GM19467 (cell line): ENCODE data around the gene USP14.

Source experiments
- ATAC-seq: cut with Tn5 transposase; IDR thresholded peaks from one replicate; pipeline ENCODE4 v1.9.1; 2021; ENCODE audit warnings: mild to moderate bottlenecking, moderate library complexity; ENCODE audit not compliant: unreplicated experiment

The USP14 gene

DNA sequence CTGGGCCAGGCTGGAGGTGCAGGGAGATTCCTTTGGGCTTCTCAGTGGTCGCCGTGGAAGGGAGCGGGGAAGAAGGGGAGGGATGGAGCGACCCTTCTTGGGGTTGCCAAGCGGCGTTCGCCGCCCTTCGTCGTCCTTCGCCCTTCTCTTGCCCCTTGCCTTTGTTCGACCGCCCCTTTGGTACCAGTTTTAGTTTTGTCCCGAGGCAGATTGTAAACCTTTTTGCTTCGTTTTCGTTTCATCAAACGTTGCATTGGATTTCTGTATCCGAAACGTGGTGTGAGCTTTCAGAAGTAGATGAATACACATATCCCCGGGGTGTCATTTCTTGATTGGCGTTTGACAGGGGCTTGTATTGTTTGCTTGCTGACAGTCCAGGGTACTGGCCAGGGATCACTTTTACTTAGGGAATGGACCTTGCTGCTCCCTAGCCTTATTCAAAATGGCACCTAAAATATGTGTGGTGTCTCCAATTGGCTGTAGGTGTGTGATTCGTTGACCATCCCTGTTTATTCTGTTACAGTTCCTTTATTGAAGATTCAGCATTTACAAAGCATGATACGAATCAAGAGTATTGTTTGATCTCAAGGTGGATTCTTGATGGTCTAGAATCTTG lies 788 bp downstream of the USP14 start:
- no peak for ATAC-seq

DNA sequence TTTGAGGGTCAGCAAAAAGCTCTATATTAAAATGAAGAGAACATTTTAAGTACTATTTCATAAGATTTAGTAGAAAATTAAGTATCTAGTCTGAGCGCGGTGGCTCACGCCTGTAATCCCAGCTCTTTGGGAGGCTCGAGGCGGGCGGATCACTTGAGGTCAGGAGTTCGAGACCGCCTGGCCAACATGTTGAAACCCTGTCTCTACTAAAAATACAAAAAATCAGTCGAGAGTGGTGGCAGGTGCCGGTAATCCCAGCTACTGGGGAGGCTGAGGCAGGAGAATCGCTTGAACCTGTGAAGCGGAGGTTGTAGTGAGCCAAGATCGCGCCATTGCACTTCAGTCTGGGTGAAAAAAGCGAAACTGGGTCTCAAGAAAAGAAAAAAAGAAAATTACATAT lies 1.6 kb downstream of the USP14 start:
- ATAC-seq: no peak

DNA sequence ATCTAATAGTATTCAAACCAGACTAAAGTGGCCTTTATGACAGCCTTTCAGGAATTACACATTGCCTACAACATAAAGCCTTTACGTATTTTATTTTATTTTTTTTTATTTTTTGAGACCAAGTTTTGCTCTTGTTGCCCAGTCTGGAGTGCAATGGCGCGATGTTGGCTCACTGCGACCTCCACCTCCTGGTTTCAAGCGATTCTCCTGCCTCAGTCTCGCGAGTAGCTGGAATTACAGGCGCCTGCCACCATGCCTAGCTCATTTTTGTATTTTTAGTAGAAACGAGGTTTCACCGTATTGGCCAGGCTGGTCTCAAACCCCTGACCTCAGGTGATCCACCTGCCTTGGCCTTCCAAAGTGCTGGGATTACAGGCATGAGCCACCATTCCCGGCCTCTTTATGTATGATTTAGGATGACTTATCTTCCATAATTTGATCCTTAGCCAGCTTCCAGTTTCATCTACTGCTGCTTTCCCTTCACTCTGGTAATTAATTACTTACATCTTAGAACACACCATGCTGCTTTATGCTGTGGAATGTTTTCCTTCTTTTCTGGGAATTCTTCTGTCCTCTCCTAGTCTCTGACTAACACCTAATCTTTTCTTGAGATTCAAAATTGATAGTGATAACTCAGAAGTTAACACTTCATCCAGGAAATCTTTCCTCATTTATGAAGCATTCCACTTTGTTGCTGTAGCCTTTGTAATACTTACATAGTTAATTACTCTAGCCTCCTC lies 2.6 kb downstream of the USP14 start:
- no peak for ATAC-seq

DNA sequence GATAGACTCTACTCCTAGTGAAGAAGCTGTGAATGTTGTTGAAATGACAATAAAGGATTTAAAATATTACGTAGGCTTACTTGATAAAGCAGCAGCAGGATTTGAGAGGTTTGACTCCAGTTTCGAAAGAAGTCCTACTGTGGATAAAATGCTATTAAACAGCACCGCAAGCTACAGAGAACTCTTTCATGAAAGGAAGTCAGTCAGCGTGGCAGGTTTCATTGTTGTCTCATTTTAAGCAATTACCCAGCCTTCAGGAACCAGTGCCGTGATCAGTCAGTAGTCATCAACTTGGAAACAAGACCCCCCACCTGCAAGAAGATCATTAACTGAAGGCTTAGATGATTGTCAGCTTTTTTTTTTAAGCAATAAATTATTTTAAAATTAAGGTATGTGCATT lies 14.0 kb downstream of the USP14 start:
- ATAC-seq: no peak

DNA sequence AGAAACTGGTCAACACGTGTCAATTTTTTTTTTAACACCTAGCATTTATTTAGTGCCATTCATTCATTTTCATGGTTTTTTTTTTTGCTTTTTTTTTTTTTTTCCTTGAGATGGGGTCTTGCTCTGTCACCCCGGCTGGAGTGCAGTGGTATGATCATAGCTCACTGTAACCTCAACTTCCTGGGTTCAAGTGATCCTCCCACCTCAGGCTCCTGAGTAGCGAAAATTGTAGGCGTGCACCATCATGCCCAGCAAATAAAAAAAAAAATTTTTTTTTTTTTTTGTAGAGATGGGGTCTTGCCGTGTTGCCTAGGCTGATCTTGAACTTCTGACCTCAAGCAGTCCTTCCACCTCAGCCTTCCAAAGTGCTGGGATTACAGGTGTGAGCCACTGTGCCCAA lies 21.1 kb downstream of the USP14 start:
- ATAC-seq: no peak

DNA sequence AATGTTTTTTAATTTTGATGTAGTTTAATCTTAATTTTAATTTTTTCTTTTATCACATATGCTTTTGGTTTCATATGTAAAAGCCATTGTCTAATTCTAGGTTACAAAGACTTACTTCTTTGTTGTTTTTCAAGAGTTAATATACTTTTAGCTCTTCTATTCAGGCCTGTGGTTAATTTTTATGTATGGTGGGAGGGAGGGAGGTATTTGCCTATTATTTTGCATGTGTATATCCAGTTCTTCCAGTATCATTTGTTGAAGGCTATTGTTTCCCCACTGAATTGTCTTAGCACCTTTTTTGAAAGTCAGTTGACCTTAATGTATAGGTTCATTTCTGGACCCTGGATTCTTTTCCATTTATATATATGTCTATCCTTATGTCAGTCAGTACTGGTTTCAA lies 23.4 kb downstream of the USP14 start:
- ATAC-seq: no peak

DNA sequence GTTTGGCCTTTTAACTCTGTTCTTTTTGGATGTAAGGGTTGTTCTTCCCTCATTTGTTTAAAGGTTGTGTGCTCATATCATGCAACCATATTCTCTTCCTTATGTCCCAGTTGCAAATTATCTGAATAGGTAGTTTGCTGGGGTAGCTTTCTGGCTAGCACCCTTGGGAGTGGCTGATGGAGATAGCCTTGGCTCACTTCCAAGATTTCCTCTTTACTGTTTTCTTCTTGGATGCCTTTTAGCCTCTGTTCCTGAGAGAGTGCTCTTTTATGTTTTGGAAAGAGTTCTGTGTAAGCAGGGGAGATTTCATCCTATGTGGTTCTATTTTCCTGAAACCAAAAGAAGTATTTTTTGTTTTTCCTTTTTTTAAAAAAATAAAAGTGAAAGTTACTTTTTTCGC lies 25.4 kb downstream of the USP14 start:
- ATAC-seq: no peak

DNA sequence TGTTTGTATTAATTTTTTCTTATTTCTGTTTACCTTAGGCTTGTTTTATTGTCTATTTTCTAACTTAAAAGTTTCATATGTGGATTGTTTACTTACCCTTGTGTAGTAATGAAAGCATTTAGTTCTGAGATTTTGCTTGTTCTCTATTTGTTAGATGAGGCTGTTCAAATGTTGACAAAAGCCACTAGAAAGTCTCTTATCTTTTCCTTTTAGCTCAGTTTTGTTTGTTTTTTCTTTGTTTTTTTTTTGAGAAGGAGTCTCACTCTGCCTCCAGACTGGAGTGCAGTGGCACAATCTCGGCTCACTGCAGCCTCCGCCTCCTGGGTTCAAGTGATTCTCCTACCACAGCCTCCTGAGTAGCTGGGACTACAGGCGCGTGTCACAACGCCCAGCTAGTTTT lies 30.9 kb downstream of the USP14 start:
- ATAC-seq: no peak

DNA sequence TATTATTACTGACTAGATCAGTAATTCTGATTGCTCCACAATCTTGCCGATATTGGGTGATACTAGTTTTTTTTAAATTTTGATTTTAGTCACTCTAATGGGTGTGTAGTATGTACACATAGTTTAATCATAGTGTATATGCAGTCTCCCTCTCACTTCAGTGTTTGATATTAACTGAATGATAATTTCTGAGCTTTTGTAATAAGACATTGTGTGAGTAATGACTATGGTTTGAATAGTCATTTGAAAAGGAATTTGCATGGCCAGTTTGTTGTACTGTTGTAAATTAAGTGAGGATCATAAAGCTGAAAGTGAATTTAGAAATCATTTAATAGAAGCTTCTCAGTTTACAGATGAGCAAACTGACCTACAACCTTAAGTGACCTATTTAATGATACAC lies 33.4 kb downstream of the USP14 start:
- ATAC-seq: no peak

DNA sequence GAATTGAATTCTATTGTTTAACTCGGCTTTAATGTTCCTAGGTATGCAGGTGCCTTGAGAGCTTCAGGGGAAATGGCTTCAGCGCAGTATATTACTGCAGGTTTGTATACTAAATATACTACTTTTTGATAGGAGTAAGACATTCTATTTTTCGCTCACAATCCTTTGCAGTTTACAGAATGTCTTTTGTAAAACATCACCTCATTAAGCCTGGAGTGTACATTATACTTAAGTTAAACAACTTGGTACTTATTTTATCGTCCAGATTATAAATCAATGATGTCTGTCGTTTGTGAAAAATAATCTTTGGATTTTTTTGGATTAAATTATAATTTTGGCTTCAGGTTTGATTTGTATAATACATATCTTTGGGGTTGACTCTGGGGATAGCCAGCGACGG lies 34.4 kb downstream of the USP14 start:
- ATAC-seq: no peak

DNA sequence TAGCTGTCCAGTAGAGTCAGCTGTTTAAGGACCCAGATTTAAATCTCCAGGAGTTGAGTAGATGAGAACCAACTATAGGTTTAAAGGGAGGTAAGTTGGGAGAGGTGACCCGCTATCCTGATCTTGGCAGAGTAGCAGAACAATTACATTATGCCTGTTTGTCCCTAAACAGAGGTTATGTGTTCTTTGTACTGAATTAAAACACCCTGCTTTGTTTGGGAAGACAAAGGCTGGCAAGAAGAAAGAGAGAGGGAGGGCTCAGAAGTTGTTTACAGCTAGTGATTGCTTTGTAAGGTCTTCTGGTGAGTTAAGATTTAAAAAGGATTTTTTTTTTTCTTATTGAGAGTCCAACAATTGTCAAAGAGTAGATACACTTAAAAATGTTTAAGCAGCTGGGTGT lies 37.3 kb downstream of the USP14 start:
- no peak for ATAC-seq

DNA sequence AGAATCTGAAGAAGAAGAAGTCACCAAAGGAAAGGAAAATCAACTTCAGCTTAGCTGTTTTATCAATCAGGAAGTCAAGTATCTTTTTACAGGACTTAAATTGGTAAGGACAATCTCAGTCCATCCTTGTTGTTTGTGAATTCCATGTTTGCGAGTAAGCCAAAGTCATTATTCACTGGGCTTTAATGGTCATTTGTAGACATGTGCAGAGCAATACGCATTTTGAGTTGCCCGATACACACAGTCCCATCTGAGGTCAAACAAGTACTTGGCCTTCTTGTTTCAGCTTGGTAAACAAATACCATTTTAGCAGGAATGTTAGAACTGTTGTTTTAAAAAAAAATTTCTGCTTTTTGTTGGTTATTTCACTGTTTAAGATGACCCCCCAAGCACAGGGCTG lies 40.9 kb downstream of the USP14 start:
- ATAC-seq: no peak

DNA sequence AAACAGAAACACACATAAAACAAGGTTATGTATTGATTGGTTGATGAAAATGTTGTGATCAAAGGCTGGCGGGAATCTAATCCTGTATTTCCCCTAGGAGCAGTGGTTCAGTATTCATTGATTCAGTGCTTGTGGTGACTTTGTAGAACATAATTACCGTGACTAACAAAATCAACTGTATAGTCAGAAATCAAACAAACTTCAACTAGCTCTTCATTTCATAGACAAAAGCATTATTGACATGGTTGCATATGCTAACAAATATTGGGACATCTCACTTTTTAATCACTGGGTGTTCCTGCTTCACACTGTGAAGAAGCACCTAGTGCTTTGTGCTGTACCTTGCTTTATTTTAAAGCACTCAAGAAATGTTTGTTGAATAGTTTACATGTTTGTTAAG lies 41.4 kb downstream of the USP14 start:
- no peak for ATAC-seq

DNA sequence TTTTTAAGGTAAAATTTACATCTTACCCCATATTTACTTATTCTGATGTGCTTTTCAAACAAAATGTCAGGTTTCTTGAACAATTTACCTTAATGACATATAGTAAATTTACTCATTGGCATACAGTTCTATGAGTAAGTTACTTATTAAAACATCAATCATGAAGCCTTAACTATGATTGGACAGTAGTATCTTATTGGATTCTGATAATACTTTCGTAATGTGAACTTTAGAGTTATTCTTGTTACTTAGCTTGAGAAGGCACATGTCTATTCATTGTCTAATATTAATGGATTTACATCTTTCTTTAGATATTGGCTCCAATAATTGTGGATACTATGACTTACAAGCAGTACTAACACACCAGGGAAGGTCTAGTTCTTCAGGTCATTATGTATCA lies 51.7 kb downstream of the USP14 start:
- ATAC-seq: no peak

DNA sequence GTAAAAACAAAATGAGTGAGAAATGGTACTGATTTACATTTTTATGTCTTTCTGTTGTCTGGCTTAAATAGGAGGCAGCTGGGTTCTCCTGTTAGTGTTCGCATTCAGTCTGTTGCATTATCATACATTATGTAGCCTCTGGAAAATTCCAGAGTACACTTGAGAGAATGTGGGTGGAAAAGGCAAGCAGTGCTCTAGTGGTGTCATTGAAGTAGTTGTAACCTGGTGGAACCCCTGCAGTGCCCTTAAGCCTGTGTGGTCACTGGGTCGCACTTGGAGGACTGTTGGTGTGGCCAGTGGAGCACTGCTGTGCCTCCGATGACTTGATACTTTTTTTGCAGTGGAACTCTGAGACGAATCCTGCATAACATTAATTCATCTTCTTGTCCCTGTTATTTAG lies 52.4 kb downstream of the USP14 start:
- no peak for ATAC-seq

DNA sequence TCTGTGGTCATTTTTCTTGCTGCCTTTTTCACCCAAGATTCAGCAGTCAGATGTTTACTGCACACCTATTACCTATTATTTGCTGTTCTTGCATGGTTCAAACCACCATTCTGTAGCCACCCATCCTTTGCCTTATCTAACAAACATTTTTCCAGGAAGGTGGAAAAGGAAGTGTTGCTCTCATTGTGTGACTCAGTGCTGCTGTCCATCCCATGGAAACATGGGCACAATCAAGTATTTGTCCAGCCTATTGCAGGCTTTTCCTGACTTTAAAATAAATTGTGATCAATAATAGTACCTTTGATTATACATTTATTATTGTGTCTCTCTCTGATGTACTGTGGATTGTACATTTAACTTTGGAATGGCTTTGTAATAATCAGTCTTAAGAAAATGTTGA lies 53.2 kb downstream of the USP14 start:
- ATAC-seq: no peak

DNA sequence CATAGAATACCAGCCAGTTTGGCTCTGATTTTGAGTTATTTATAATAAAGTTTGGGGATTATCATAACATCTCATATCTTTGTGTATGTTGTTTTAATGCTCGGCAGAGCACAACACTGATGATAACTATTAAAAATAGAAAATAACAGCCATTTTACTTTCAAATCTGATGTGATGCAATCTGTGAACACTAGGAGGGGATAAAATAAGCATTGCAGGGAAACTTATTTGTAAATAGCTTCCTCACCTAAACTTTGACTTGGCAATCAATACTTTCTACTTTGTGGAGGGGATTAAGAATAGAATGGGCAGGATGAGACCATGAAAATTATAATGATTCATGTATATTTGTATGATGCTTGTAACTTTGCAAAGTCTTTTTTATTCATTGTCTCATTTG lies 54.4 kb downstream of the USP14 start:
- ATAC-seq: no peak

DNA sequence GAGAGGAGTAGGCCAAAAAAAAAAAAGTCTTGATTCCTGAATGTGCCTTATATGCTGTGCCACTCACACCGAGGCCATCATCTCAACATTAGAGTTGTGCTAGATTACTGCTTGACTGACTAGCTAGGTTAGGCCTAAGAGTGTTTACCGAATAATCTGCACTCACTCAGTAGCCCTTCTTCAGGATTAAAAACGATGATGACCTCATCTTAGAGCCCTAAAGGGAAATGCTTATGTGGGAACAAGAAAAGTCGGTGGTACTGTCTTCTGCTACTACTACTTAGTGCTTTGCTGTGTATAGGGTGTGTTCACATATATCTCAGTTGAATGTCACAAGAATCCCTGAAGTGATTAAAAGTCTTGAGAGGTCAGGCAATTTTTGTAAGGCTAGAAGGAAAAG lies 55.1 kb downstream of the USP14 start:
- no peak for ATAC-seq

DNA sequence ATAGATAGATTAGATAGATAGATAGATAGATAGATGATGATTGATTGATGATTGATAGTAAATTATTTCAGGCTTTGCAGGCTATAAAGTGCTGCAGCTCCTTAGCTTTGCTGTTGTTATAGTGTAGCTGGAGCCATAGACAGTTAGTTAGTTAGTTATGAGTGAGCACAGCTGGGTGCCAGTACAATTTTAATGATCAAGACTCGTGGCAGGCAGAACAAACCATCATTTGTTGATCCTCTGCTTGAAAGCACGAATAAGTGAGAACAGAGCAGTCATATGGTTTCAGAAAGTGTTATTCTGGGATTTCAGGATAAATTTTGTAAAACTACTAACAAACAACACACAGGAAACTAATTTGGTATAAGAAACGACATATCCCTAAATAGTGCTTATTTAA lies 55.6 kb downstream of the USP14 start:
- no peak for ATAC-seq

DNA sequence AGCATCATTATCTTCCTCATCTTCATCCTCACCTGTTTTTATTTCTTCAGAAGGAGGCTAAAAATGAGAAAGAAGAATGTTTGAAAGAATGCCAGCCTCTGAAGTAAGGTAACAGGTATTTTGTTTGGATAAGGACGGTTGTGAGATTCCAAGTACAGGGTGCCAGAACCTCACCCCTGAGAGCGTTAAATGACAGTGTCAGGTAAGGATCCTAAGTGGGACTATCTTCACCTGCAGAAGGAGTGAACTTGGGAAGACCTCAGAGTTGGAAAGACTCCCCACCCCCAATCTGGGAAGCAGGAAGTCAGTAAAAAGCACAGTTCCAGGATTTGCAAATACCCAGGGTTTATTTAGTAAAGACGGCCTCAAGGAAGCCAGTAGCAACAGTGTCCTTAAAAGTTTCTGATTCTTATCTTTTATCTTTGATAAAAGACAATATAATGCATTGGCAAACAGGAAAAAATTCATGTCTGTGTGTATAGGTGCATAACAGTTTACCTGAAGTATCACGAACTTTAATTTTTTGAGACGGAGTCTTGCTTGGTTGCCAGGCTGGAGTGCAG lies 57.2 kb downstream of the USP14 start:
- ATAC-seq: no peak

DNA sequence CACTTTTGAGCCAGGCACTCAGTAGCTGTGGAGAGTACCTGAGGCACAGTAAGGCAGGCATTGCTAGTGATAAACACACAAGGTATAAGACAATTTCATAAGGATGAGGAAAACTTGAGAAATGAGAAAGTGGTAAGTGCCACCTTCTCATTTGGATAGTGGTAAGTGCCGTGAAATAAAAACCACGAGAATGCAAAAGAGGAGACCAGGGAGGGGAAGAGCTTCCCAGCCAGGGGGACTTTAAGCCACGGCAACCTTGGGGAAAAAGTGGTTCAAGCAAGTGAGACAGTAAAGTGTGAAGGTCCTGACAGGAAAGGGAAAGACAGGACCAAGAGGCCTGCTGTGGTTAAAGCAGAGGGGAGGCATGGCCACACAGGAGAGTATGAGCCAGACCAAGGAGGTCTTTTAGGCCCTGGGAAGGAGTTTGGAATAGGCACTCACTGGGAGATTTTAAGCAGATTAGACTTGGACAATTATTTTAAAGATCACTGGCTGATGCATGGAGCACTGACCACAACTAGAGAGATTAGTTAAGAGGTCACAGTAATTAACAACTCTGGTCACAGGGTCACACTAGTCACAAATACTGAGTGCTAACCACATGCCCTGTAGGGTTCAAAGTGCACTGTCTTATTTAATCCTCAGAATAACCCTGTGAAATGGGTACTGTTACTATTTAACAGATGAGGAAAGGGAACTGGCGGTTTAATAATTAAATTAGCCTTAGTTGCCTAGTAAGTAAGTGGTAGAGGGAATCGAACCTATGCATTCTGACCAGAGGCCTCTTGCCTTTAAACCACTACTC lies 59.4 kb downstream of the USP14 start:
- ATAC-seq: no peak

DNA sequence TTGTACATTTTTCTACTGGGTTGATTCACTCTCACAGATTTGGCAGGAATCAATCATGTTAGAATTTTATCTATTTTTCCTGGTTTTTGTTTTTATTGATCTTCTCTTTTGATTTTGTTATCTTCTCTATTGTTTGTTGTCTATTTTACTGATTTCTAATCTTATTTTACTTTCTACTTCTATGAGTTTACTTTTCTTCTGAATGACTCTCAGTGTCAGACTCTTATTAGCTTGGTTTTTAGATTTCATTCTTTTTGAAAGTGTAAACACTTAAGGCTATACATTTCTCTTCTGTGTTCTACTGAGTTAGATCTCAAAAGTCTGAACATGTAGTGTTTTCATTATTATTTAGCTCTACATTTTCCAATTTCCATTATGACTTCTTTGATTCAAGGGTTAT lies 62.4 kb downstream of the USP14 start:
- ATAC-seq: no peak
